Thyroid gland (tissue), 4 donors: ENCODE results near the gene WWC1.

Experiments used
- CTCF ChIP-seq, 6 experiments: fragments of 200-600 bp in 3 of 6; fragments of 450-650 bp in 3 of 6; sonication (generic) in 3 of 6; IDR thresholded peaks; one replicate each; pipeline ENCODE4 v1.5.1; 2016 to 2019; ENCODE audit warnings: antibody characterized with exemption in 6 of 6, mild to moderate bottlenecking in 2 of 6, inconsistent platforms in 1 of 6, moderate library complexity in 1 of 6
- POLR2A ChIP-seq, 2 donors: fragments of 450-650 bp; IDR thresholded peaks; one replicate each; pipeline ENCODE4 v1.6.1; 2017; ENCODE audit warnings: antibody characterized with exemption in 2 of 2, mild to moderate bottlenecking in 2 of 2, moderate library complexity in 1 of 2

- TF ChIP-seq CTCF (IDR thresholded peaks at IDR 0.05), result no peak
- TF ChIP-seq POLR2A (IDR thresholded peaks at IDR 0.05), result no peak
Observed at GRCh38 chr5:168447808-168448207, 156.4 kb downstream of the WWC1 start.
